Osteocyte (in vitro differentiated cells): ENCODE data around the gene RCSD1. TPM values are rescaled to one million over a fixed set of nuclear protein-coding genes. Genes with fewer than 3 reads are reported as not detected.

ENCODE experiments used
- DNase-seq: peaks from one replicate; pipeline ENCODE4 v3.0.0; 2021; ENCODE audit warnings: mixed read lengths; ENCODE audit not compliant: unreplicated experiment; ENCODE audit errors: extremely low spot score
- H3K27ac Mint-ChIP-seq: one replicate; pipeline ENCODE4 v1.8.0; 2021; ENCODE audit warnings: mild to moderate bottlenecking, mixed read lengths; ENCODE audit not compliant: unreplicated experiment
- H3K27me3 Mint-ChIP-seq: one replicate; pipeline ENCODE4 v1.8.0; 2021; ENCODE audit warnings: mixed read lengths; ENCODE audit not compliant: unreplicated experiment
- H3K36me3 Mint-ChIP-seq: one replicate; pipeline ENCODE4 v1.8.0; 2021; ENCODE audit warnings: mixed read lengths; ENCODE audit not compliant: unreplicated experiment
- H3K4me1 Mint-ChIP-seq: one replicate; pipeline ENCODE4 v1.8.0; 2021; ENCODE audit warnings: mixed read lengths; ENCODE audit not compliant: unreplicated experiment
- H3K4me3 Mint-ChIP-seq: one replicate; pipeline ENCODE4 v1.8.0; 2021; ENCODE audit warnings: mild to moderate bottlenecking, moderate library complexity, mixed read lengths; ENCODE audit not compliant: unreplicated experiment
- H3K9me3 Mint-ChIP-seq: one replicate; pipeline ENCODE4 v1.8.0; 2021; ENCODE audit warnings: mixed read lengths; ENCODE audit not compliant: unreplicated experiment
- CTCF ChIP-seq: fragments of 200-600 bp; sonication (generic); IDR thresholded peaks from 2 replicates; pipeline ENCODE4 v1.5.0; 2021; ENCODE audit warnings: antibody characterized with exemption, mild to moderate bottlenecking, moderate library complexity
- total RNA-seq: library from RNA; stranded (reverse); gene quantifications from 2 replicates; pipeline ENCODE4 v1.2.1, GENCODE V29; 2021

Gene RCSD1
- total RNA-seq, 1 donor from 2014 or later: not detected

GRCh38 chr1:167744901-167745300 lies 114.9 kb downstream of the RCSD1 start:
- H3K9me3 Mint-ChIP-seq: no peaks in the 10 kb centered on the region
- H3K4me1 Mint-ChIP-seq: peaks cover 77% of the 10 kb centered on the region
- H3K27ac Mint-ChIP-seq: no peak overlapping the region

GRCh38 chr1:167746013-167746672 lies 116.1 kb downstream of the RCSD1 start:
- DNase-seq: no peak
- no peaks in the 10 kb centered on the region for H3K27me3 Mint-ChIP-seq
- no peak overlapping the region for H3K4me3 Mint-ChIP-seq
- H3K27ac Mint-ChIP-seq: peak overlapping the region; percentile 65
- H3K4me1 Mint-ChIP-seq: peaks cover 83% of the 10 kb centered on the region
- H3K9me3 Mint-ChIP-seq: no peaks in the 10 kb centered on the region
- H3K36me3 Mint-ChIP-seq: peaks cover 4% of the 10 kb centered on the region
- TF ChIP-seq CTCF: no peak

More at GRCh38 chr1:167744901-167745300, 114.9 kb downstream of the RCSD1 start:
- no peak for TF ChIP-seq CTCF
- DNase-seq: no peak
- H3K36me3 Mint-ChIP-seq: peaks cover 7% of the 10 kb centered on the region
- H3K4me3 Mint-ChIP-seq: no peak overlapping the region
- H3K27me3 Mint-ChIP-seq: no peaks in the 10 kb centered on the region

- H3K4me3 Mint-ChIP-seq: no peak overlapping the region
- DNase-seq: no peak
- H3K9me3 Mint-ChIP-seq: no peaks in the 10 kb centered on the region
- no peaks in the 10 kb centered on the region for H3K27me3 Mint-ChIP-seq
- TF ChIP-seq CTCF: no peak
- peaks cover 83% of the 10 kb centered on the region for H3K4me1 Mint-ChIP-seq
- peak overlapping the region; percentile 65 for H3K27ac Mint-ChIP-seq
- H3K36me3 Mint-ChIP-seq: peaks cover 4% of the 10 kb centered on the region
Observed at GRCh38 chr1:167746988-167747655, 117.1 kb downstream of the RCSD1 start.

GRCh38 chr1:167747988-167748387 lies 118.0 kb downstream of the RCSD1 start:
- no peak overlapping the region for H3K4me3 Mint-ChIP-seq
- H3K4me1 Mint-ChIP-seq: peaks cover 83% of the 10 kb centered on the region
- H3K36me3 Mint-ChIP-seq: peaks cover 3% of the 10 kb centered on the region
- H3K27me3 Mint-ChIP-seq: no peaks in the 10 kb centered on the region
- TF ChIP-seq CTCF: no peak
- no peak overlapping the region for H3K27ac Mint-ChIP-seq
- no peak for DNase-seq
- H3K9me3 Mint-ChIP-seq: no peaks in the 10 kb centered on the region

GRCh38 chr1:167748906-167749305 lies 118.9 kb downstream of the RCSD1 start:
- Mint-ChIP-seq H3K9me3 (no peaks in the 10 kb centered on the region), H3K4me3 (no peak overlapping the region), H3K27me3 (no peaks in the 10 kb centered on the region), H3K27ac (peak overlapping the region; percentile 77), H3K4me1 (peaks cover 79% of the 10 kb centered on the region), H3K36me3 (no peaks in the 10 kb centered on the region)
- no peak for TF ChIP-seq CTCF
- no peak for DNase-seq
